ENCODE measurements around the gene MARCHF7.

DNA sequence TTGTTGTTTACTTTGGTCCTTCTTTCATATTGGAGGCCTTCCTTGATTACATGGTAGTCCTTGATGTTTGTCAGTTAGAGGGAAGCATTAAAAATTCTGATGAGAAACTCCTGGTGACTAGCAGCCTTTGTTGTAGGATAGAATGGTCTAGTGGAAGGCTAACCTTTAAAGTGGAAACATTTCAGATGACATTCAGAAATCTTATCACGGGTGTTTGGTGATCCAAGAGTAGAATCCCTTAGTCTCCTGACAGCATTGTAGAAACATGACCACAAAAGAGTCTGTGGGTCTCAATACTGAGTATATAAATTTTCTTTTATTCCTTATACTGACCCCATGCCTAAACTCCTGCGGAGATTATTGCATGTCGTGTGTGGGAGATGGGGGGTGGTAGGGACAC, 13.4 kb downstream of the MARCHF7 start:
- TF ChIP-seq, protein P1, sequence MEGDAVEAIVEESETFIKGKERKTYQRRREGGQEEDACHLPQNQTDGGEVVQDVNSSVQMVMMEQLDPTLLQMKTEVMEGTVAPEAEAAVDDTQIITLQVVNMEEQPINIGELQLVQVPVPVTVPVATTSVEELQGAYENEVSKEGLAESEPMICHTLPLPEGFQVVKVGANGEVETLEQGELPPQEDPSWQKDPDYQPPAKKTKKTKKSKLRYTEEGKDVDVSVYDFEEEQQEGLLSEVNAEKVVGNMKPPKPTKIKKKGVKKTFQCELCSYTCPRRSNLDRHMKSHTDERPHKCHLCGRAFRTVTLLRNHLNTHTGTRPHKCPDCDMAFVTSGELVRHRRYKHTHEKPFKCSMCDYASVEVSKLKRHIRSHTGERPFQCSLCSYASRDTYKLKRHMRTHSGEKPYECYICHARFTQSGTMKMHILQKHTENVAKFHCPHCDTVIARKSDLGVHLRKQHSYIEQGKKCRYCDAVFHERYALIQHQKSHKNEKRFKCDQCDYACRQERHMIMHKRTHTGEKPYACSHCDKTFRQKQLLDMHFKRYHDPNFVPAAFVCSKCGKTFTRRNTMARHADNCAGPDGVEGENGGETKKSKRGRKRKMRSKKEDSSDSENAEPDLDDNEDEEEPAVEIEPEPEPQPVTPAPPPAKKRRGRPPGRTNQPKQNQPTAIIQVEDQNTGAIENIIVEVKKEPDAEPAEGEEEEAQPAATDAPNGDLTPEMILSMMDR (IDR thresholded peaks at IDR 0.05): no peak
- TF ChIP-seq POLR2A (IDR thresholded peaks at IDR 0.05) (no peak), POLR2AphosphoS5 (IDR thresholded peaks at IDR 0.05) (no peak)

Measured in stomach (tissue), 4 donors.